ENCODE data around the gene CENPS. TPM values are rescaled to one million over a fixed set of nuclear protein-coding genes. Genes with fewer than 3 reads are reported as not detected.
A peak's percentile ranks its signal among the peaks of the same experiment; 100 is the strongest.

CENPS gene
- total and polyA plus RNA-seq, 2 of the 8 experiments (the other 6 are each of a cell fraction or from before 2014, with no cell fraction given), result 7.8 to 20.3 TPM

GRCh38 chr1:10474613-10475507 is 44.6 kb downstream of the CENPS start, which contains the start of gene PEX14 (continued):
- no peak for TF ChIP-seq CTCF (IDR thresholded peaks at IDR 0.05; ENCODE audit: control extremely low read depth in 1 of 3, insufficient read depth in 1 of 3, low read depth in 1 of 3, low read length in 3 of 3)
- no peak for TF ChIP-seq SUZ12 (IDR thresholded peaks at IDR 0.05; ENCODE audit: low read length)
- 0 out of 2 replicates have a peak, but pooled peaks have one; percentile 28 for TF ChIP-seq RXRA (IDR thresholded peaks at IDR 0.05; ENCODE audit: insufficient read depth, low read depth, low read length)
- TF ChIP-seq NANOG (IDR thresholded peaks at IDR 0.05; ENCODE audit: insufficient read depth, low read depth, low read length, poor library complexity, severe bottlenecking), result no peak
- TF ChIP-seq POLR2A (IDR thresholded peaks at IDR 0.05; ENCODE audit: control extremely low read depth in 1 of 2, low read depth in 2 of 2, low read length in 2 of 2), result peak; percentile 80 to 82
- TF ChIP-seq SAP30 (IDR thresholded peaks at IDR 0.05; ENCODE audit: insufficient read depth, insufficient replicate concordance, low read length), result no peak
- TF ChIP-seq MAFK (IDR thresholded peaks at IDR 0.05; ENCODE audit: low read depth, low read length), result no peak
- TF ChIP-seq GABPA (IDR thresholded peaks at IDR 0.05; ENCODE audit: borderline replicate concordance, insufficient read depth, low read length), result no peak
- TF ChIP-seq CBX5 (IDR thresholded peaks at IDR 0.05; ENCODE audit: low read depth, low read length), result no peak
- TF ChIP-seq EGR1 (IDR thresholded peaks at IDR 0.05; ENCODE audit: borderline replicate concordance, low read depth, low read length), result 0 out of 2 replicates have a peak, but pooled peaks have one; percentile 62
- TF ChIP-seq KDM5A (IDR thresholded peaks at IDR 0.05; ENCODE audit: low read length), result peak; percentile 87
- TF ChIP-seq SIRT6 (IDR thresholded peaks at IDR 0.05; ENCODE audit: low read length), result no peak
- TF ChIP-seq NRF1 (IDR thresholded peaks at IDR 0.05; ENCODE audit: low read depth, low read length), result no peak
- peak; percentile 64; the same call in 1 of the 2 replicates for TF ChIP-seq TBP (IDR thresholded peaks at IDR 0.05; ENCODE audit: low read depth, low read length)
- no peak for TF ChIP-seq JUN (IDR thresholded peaks at IDR 0.05; ENCODE audit: low read depth, low read length)
- no peak for TF ChIP-seq HDAC6 (IDR thresholded peaks at IDR 0.05; ENCODE audit: low read depth, low read length)
- TF ChIP-seq, protein P1, sequence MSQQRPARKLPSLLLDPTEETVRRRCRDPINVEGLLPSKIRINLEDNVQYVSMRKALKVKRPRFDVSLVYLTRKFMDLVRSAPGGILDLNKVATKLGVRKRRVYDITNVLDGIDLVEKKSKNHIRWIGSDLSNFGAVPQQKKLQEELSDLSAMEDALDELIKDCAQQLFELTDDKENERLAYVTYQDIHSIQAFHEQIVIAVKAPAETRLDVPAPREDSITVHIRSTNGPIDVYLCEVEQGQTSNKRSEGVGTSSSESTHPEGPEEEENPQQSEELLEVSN (IDR thresholded peaks at IDR 0.05), result no peak
- TF ChIP-seq ASH2L (IDR thresholded peaks at IDR 0.05; ENCODE audit: low read length), result peak; percentile 75
- 0 out of 2 replicates have a peak, but pooled peaks have one; percentile 27 for TF ChIP-seq CREB1 (IDR thresholded peaks at IDR 0.05)
- peak; percentile 75; the same call in 1 of the 2 replicates for TF ChIP-seq SP1 (IDR thresholded peaks at IDR 0.05; ENCODE audit: low read depth, low read length)

Measured in H1 (cell line).